Natural killer cell (primary cell): ENCODE data around the gene ATL2. TPM values are rescaled to one million over a fixed set of nuclear protein-coding genes. Genes with fewer than 3 reads are reported as not detected.

Source experiments
- ATAC-seq, 3 donors: fragments of 150-1000 bp in 2 of 3; fragments of 200-7000 bp in 1 of 3; cut with Tn5 transposase; 1 replicate in 1 of 3; 2 replicates in 2 of 3; pipeline ENCODE4 v1.10.0; 2021; ENCODE audit warnings: mild to moderate bottlenecking in 2 of 3, moderate library complexity in 2 of 3
- DNase-seq, 2 donors: peaks; one replicate each; pipeline versions ENCODE4 v3.0.0 to v3.0.0-alpha.2; 2013 to 2021; ENCODE audit warnings: mixed read lengths in 1 of 2
- H3K27ac ChIP-seq: one replicate; pipeline ENCODE4 v1.5.1; 2013; ENCODE audit warnings: mild to moderate bottlenecking, low read length
- H3K27me3 ChIP-seq: one replicate; pipeline ENCODE4 v1.6.1; 2013; ENCODE audit warnings: low read length; ENCODE audit not compliant: control insufficient read depth, insufficient read depth
- H3K36me3 ChIP-seq: one replicate; pipeline ENCODE4 v1.6.1; 2013; ENCODE audit warnings: low read length; ENCODE audit not compliant: control insufficient read depth, insufficient read depth
- H3K4me1 ChIP-seq: one replicate; pipeline ENCODE4 v1.6.1; 2013; ENCODE audit warnings: low read length; ENCODE audit not compliant: control insufficient read depth, insufficient read depth
- H3K4me3 ChIP-seq: one replicate; pipeline ENCODE4 v1.5.1; 2013; ENCODE audit warnings: low read length
- H3K9me3 ChIP-seq: one replicate; pipeline ENCODE4 v1.6.1; 2013; ENCODE audit warnings: low read length; ENCODE audit not compliant: control insufficient read depth, insufficient read depth
- H3K27ac Mint-ChIP-seq, 2 donors: one replicate each; pipeline ENCODE4 v1.8.0; 2022; ENCODE audit warnings: mild to moderate bottlenecking in 2 of 2, mixed read lengths in 2 of 2, moderate library complexity in 1 of 2
- H3K27me3 Mint-ChIP-seq, 2 donors: one replicate each; pipeline ENCODE4 v1.8.0; 2022; ENCODE audit warnings: low read depth in 2 of 2, mixed read lengths in 2 of 2
- H3K36me3 Mint-ChIP-seq: one replicate; pipeline ENCODE4 v1.8.0; 2022; ENCODE audit warnings: mixed read lengths
- H3K4me1 Mint-ChIP-seq, 2 donors: one replicate each; pipeline ENCODE4 v1.8.0; 2022; ENCODE audit warnings: mixed read lengths in 2 of 2
- H3K4me3 Mint-ChIP-seq: one replicate; pipeline ENCODE4 v1.8.0; 2022; ENCODE audit warnings: mild to moderate bottlenecking, moderate library complexity, mixed read lengths
- H3K9me3 Mint-ChIP-seq, 2 donors: one replicate each; pipeline ENCODE4 v1.8.0; 2022; ENCODE audit warnings: mixed read lengths in 2 of 2
- CTCF ChIP-seq: fragments of 200-600 bp; IDR thresholded peaks from one replicate; pipeline ENCODE4 v1.8.0; 2022; ENCODE audit warnings: antibody characterized with exemption
- WGBS: methylation state at CpG from one replicate; pipeline ENCODE4 v1.1.7; 2013; ENCODE audit warnings: missing lambda C conversion rate; ENCODE audit not compliant: insufficient coverage; 5-methylcytosine and 5-hydroxymethylcytosine counted together
- intact Hi-C: fragments of 100-400 bp; cut with micrococcal nuclease; formaldehyde crosslinking; loops from one replicate; pipeline ENCODE4 v1.14.2; 2022
- total RNA-seq, 4 donors: library from RNA; stranded (reverse); fragments of 120-200 nt in 1 of 4; gene quantifications; one replicate each; pipeline versions ENCODE4 v1.2.3 to v1.2.4, GENCODE V29; 2013 to 2022

Gene ATL2
- total RNA-seq, 3 donors from 2014 or later (not counting 1 experiment from before 2014, with no cell fraction given): 48.3 to 51.8 (median 51.5) TPM

GRCh38 chr2:38381381-38382143 is 4.5 kb upstream of the ATL2 start:
- H3K27me3 Mint-ChIP-seq: no peaks in the 10 kb centered on the region
- peaks cover 12 to 23% of the 10 kb centered on the region in 2 donors for H3K4me1 Mint-ChIP-seq
- no peak overlapping the region for H3K4me3 ChIP-seq
- no peak for TF ChIP-seq CTCF
- H3K36me3 ChIP-seq: no peaks in the 10 kb centered on the region
- H3K9me3 ChIP-seq: no peaks in the 10 kb centered on the region
- H3K9me3 Mint-ChIP-seq: no peaks in the 10 kb centered on the region
- no peaks in the 10 kb centered on the region for H3K27me3 ChIP-seq
- H3K4me3 Mint-ChIP-seq: no peak overlapping the region
- no peak overlapping the region for H3K27ac ChIP-seq
- peaks cover 9% of the 10 kb centered on the region for H3K4me1 ChIP-seq
- DNase-seq (no peak), ATAC-seq (no peak)
- WGBS: 87% methylated on average over 6 of the region's 6 CpGs
- no peaks in the 10 kb centered on the region for H3K36me3 Mint-ChIP-seq
- intact Hi-C loops: no loop called here
- no peak overlapping the region for H3K27ac Mint-ChIP-seq

- DNase-seq (peak in 1 of 2 donors; percentile 71), ATAC-seq (no peak)
- intact Hi-C loops: no loop called here
- Mint-ChIP-seq H3K4me1 (peaks cover 19 to 28% of the 10 kb centered on the region in 2 donors), H3K36me3 (no peaks in the 10 kb centered on the region), H3K27me3 (no peaks in the 10 kb centered on the region), H3K27ac (peak overlapping the region in 1 of 2 donors; percentile 52), H3K9me3 (no peaks in the 10 kb centered on the region), H3K4me3 (peak overlapping the region; percentile 17)
- Histone ChIP-seq H3K4me1 (peaks cover 14% of the 10 kb centered on the region), H3K9me3 (no peaks in the 10 kb centered on the region), H3K4me3 (no peak overlapping the region), H3K36me3 (no peaks in the 10 kb centered on the region), H3K27me3 (no peaks in the 10 kb centered on the region), H3K27ac (no peak overlapping the region)
- WGBS: 30% methylated on average over 10 of the region's 10 CpGs
- TF ChIP-seq CTCF: no peak
These were observed 3.5 kb upstream of the ATL2 start for GRCh38 chr2:38380397-38381130.

- H3K27ac Mint-ChIP-seq: peak overlapping the region; percentile 90 to 95
- intact Hi-C loops: loop anchor here (2.0 to 10.0 kb wide), 3 partner anchors 59 to 748 kb away; partner anchors contain the start of genes SOS1 and SRSF7
- peaks cover 14% of the 10 kb centered on the region for H3K4me1 ChIP-seq
- H3K36me3 ChIP-seq: no peaks in the 10 kb centered on the region
- ATAC-seq (peak; percentile 54 to 78 (median 66)), DNase-seq (peak; percentile 70 to 76)
- no peaks in the 10 kb centered on the region for H3K27me3 ChIP-seq
- peak overlapping the region; percentile 97 for H3K4me3 ChIP-seq
- no peaks in the 10 kb centered on the region for H3K9me3 Mint-ChIP-seq
- H3K4me1 Mint-ChIP-seq: peaks cover 39 to 47% of the 10 kb centered on the region in 2 donors
- no peaks in the 10 kb centered on the region for H3K36me3 Mint-ChIP-seq
- H3K9me3 ChIP-seq: no peaks in the 10 kb centered on the region
- peak overlapping the region; percentile 91 for H3K27ac ChIP-seq
- WGBS: under 1% methylated on average over 80 of the region's 80 CpGs
- TF ChIP-seq CTCF: peak; percentile 53
- H3K4me3 Mint-ChIP-seq: peak overlapping the region; percentile 99
- H3K27me3 Mint-ChIP-seq: no peaks in the 10 kb centered on the region
These were observed 575 bp downstream of the ATL2 start for GRCh38 chr2:38376346-38377049.
